ENCODE data around the gene PAX4. TPM values are rescaled to one million over a fixed set of nuclear protein-coding genes. Genes with fewer than 3 reads are reported as not detected.

The PAX4 gene
- total and polyA plus RNA-seq, 2 donors (not counting 3 experiments of a cell fraction or from before 2014, with no cell fraction given) = not detected

GRCh38 chr7:127588697-127589482 lies 29.1 kb downstream of the PAX4 start:
- intact Hi-C loops (cut with micrococcal nuclease) = loop anchor here (1.0 to 10.0 kb wide), 8 partner anchors 62 to 620 kb away; partner anchors contain the start of genes GRM8, LRRC4 and ZNF800

More at GRCh38 chr7:127588697-127589482, 29.1 kb downstream of the PAX4 start:
- TF ChIP-seq POLR2AphosphoS5 (IDR thresholded peaks at IDR 0.05; ENCODE audit: insufficient read depth, low read depth, low read length) = no peak
- TF ChIP-seq CTCF (IDR thresholded peaks at IDR 0.05; ENCODE audit: extremely low read depth in 1 of 2, insufficient read depth in 1 of 2, low read depth in 1 of 2, low read length in 2 of 2) = peak; percentile 50 to 78
- TF ChIP-seq GATA2 (IDR thresholded peaks at IDR 0.05; ENCODE audit: insufficient read depth, insufficient read length, low read depth, low read length) = no peak
- Histone ChIP-seq H3K27me3 (ENCODE audit: control insufficient read depth in 2 of 2, insufficient read depth in 2 of 2, low read length in 2 of 2) (no peaks in the 10 kb centered on the region), H3K4me3 (replicated peaks in 1 of 3; ENCODE audit: insufficient read depth in 1 of 3, low read depth in 1 of 3, low read length in 3 of 3) (peak overlapping the region; percentile 69 to 94 (median 94)), H4K20me1 (replicated peaks; ENCODE audit: control insufficient read depth, extremely low read depth, insufficient read depth, low read length) (no peaks in the 10 kb centered on the region), H3K4me1 (ENCODE audit: control insufficient read depth, extremely low read depth, insufficient read depth, low read length) (peaks cover 29% of the 10 kb centered on the region), H3K4me2 (ENCODE audit: insufficient read depth, low read length) (peak overlapping the region; percentile 61), H3K9me1 (replicated peaks; ENCODE audit: control insufficient read depth, extremely low read depth, insufficient read depth, low read length) (no peaks in the 10 kb centered on the region), H2AFZ (ENCODE audit: low read depth, low read length) (peak overlapping the region; percentile 84), H3K36me3 (ENCODE audit: control insufficient read depth in 2 of 2, extremely low read depth in 1 of 2, insufficient read depth in 2 of 2, low read length in 2 of 2) (peaks cover 2 to 11% of the 10 kb centered on the region in 2 experiments), H3K9ac (replicated peaks; ENCODE audit: extremely low read depth, insufficient read depth, low read length) (peak overlapping the region; percentile 85), H3K79me2 (ENCODE audit: control insufficient read depth, insufficient read depth, low read length) (peaks cover 15% of the 10 kb centered on the region), H3K27ac (ENCODE audit: insufficient read depth, low read depth, low read length) (peak overlapping the region; percentile 56), H3K9me3 (replicated peaks; ENCODE audit: control insufficient read depth, insufficient read depth, low read length) (no peaks in the 10 kb centered on the region)
- DNase-seq (ENCODE audit: low read depth, low spot score) (peak; percentile 64), FAIRE-seq (peak; percentile 73)
- dilution Hi-C loops (cut with MboI; ENCODE audit: extremely low pct_ligation_motif_present, low sequenced_read_pairs) = no loop called here
- ChIA-PET CTCF (interaction anchor here (0.5 to 2.0 kb wide), 13 partner anchors 10 to 620 kb away, joined by 3 to 41 read pairs (median 4); partner anchors contain the start of genes SND1 and ZNF800), POLR2A (no interaction called here)
- BruUV-seq (replicated peaks) = no TSS peak

Measured in endothelial cell of umbilical vein (primary cell).